ENCODE measurements around the gene NUP88. TPM values are rescaled to one million over a fixed set of nuclear protein-coding genes. Genes with fewer than 3 reads are reported as not detected.

The NUP88 gene
- total and polyA plus RNA-seq, 2 experiments from 2014 or later: 50.8 to 65.2 TPM

- Histone ChIP-seq H3K4me3 (no peak overlapping the region), H2AFZ (no peak overlapping the region), H3K79me2 (no peaks in the 10 kb centered on the region), H3K4me2 (no peak overlapping the region), H3K9me2 (replicated peaks; ENCODE audit: insufficient read depth) (no peaks in the 10 kb centered on the region), H3K27ac (no peak overlapping the region), H3K9me3 (ENCODE audit: low read depth) (no peaks in the 10 kb centered on the region), H3K4me1 (ENCODE audit: insufficient read depth) (no peaks in the 10 kb centered on the region), H4K20me1 (ENCODE audit: insufficient read depth, poor library complexity, severe bottlenecking) (no peaks in the 10 kb centered on the region), H3K36me3 (replicated peaks; ENCODE audit: insufficient read depth, low read depth) (no peaks in the 10 kb centered on the region), H3K27me3 (no peaks in the 10 kb centered on the region)
- DNase-seq (ENCODE audit: low spot score): no peak
- WGBS (ENCODE audit: low lambda C conversion rate, missing lambda C conversion rate): 100% methylated on average over 3 of the region's 3 CpGs
- TF ChIP-seq EZH2phosphoT487 (IDR thresholded peaks at IDR 0.05; ENCODE audit: low read depth, severe bottlenecking, unreplicated experiment) (no peak), EZH2 (IDR thresholded peaks at IDR 0.05; ENCODE audit: borderline replicate concordance) (no peak)
- TF ChIP-seq, protein P1, sequence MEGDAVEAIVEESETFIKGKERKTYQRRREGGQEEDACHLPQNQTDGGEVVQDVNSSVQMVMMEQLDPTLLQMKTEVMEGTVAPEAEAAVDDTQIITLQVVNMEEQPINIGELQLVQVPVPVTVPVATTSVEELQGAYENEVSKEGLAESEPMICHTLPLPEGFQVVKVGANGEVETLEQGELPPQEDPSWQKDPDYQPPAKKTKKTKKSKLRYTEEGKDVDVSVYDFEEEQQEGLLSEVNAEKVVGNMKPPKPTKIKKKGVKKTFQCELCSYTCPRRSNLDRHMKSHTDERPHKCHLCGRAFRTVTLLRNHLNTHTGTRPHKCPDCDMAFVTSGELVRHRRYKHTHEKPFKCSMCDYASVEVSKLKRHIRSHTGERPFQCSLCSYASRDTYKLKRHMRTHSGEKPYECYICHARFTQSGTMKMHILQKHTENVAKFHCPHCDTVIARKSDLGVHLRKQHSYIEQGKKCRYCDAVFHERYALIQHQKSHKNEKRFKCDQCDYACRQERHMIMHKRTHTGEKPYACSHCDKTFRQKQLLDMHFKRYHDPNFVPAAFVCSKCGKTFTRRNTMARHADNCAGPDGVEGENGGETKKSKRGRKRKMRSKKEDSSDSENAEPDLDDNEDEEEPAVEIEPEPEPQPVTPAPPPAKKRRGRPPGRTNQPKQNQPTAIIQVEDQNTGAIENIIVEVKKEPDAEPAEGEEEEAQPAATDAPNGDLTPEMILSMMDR (IDR thresholded peaks at IDR 0.05; ENCODE audit: poor library complexity): no peak
Observed at GRCh38 chr17:5378566-5379207, 40.8 kb downstream of the NUP88 start.

DNA sequence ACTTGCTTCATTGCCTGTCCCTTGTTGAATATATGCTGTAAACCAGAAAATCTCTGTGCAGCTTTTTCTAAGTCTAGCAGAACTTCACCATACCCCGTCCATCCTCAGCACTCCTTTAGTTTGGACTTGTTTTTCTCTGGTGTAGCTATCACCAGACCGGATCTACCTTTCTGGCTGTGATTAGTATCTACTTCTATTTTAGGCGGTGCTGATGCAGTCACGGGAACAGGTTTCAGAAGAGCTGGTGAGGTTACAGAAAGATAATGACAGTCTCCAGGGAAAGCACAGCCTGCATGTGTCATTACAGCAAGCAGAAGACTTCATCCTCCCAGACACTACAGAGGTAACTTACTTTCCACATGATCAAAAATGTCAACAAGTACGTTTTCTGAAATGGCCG is 46.4 kb downstream of the NUP88 start:
- Histone ChIP-seq H3K4me1 (ENCODE audit: insufficient read depth) (no peaks in the 10 kb centered on the region), H3K79me2 (no peaks in the 10 kb centered on the region), H3K27me3 (no peaks in the 10 kb centered on the region), H3K4me3 (no peak overlapping the region), H3K9me3 (ENCODE audit: low read depth) (no peaks in the 10 kb centered on the region), H3K9me2 (replicated peaks; ENCODE audit: insufficient read depth) (no peaks in the 10 kb centered on the region), H3K27ac (no peak overlapping the region), H3K4me2 (no peak overlapping the region), H4K20me1 (ENCODE audit: insufficient read depth, poor library complexity, severe bottlenecking) (no peaks in the 10 kb centered on the region), H2AFZ (no peak overlapping the region), H3K36me3 (replicated peaks; ENCODE audit: insufficient read depth, low read depth) (no peaks in the 10 kb centered on the region)
- DNase-seq (ENCODE audit: low spot score): no peak
- TF ChIP-seq, protein P1 (IDR thresholded peaks at IDR 0.05; ENCODE audit: poor library complexity): no peak
- no peak for TF ChIP-seq EZH2phosphoT487 (IDR thresholded peaks at IDR 0.05; ENCODE audit: low read depth, severe bottlenecking, unreplicated experiment)
- no peak for TF ChIP-seq EZH2 (IDR thresholded peaks at IDR 0.05; ENCODE audit: borderline replicate concordance)
- 87% methylated on average over 6 of the region's 6 CpGs for WGBS (ENCODE audit: low lambda C conversion rate, missing lambda C conversion rate)

DNA sequence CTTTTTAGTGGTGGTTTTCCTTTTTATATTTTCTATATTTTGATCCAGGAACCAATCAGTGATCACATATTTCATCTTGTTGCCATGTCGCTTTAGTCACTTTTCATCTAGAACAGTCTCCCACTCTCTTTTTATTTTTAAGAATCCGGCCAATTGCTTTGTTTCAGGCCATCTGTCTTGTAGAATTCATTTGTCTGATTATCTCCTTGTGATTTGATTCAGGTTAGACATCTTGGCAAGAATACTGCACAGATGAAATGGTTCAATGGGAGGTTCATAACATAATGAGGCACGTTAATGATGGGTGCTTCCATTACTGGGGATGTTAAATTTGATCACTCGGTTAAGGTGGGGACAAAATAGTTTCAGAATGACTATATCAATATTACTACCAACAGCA is 49.1 kb downstream of the NUP88 start:
- Histone ChIP-seq H3K4me3 (no peak overlapping the region), H3K9me2 (replicated peaks; ENCODE audit: insufficient read depth) (no peaks in the 10 kb centered on the region), H3K4me2 (no peak overlapping the region), H3K4me1 (ENCODE audit: insufficient read depth) (no peaks in the 10 kb centered on the region), H3K79me2 (peaks cover 5% of the 10 kb centered on the region), H2AFZ (no peak overlapping the region), H3K9me3 (ENCODE audit: low read depth) (no peaks in the 10 kb centered on the region), H3K36me3 (replicated peaks; ENCODE audit: insufficient read depth, low read depth) (no peaks in the 10 kb centered on the region), H3K27ac (no peak overlapping the region), H4K20me1 (ENCODE audit: insufficient read depth, poor library complexity, severe bottlenecking) (no peaks in the 10 kb centered on the region), H3K27me3 (no peaks in the 10 kb centered on the region)
- 96% methylated on average over 4 of the region's 4 CpGs for WGBS (ENCODE audit: low lambda C conversion rate, missing lambda C conversion rate)
- DNase-seq (ENCODE audit: low spot score): no peak
- TF ChIP-seq EZH2 (IDR thresholded peaks at IDR 0.05; ENCODE audit: borderline replicate concordance) (no peak), EZH2phosphoT487 (IDR thresholded peaks at IDR 0.05; ENCODE audit: low read depth, severe bottlenecking, unreplicated experiment) (no peak)
- TF ChIP-seq, protein P1 (IDR thresholded peaks at IDR 0.05; ENCODE audit: poor library complexity): no peak

Measured in hepatocyte (in vitro differentiated cells).